LNCaP clone FGC (cell line): ENCODE measurements around the gene LMOD1.
A peak's percentile ranks its signal among the peaks of the same experiment; 100 is the strongest.

ENCODE experiments used
- DNase-seq: peaks from one replicate; pipeline ENCODE4 v3.0.0-alpha.2; 2011; ENCODE audit warnings: low read depth
- H3K4me3 ChIP-seq: 2 replicates; pipeline ENCODE4 v1.5.1; 2011; ENCODE audit warnings: mild to moderate bottlenecking, low read depth, low read length, control low read depth
- CTCF ChIP-seq: IDR thresholded peaks from 2 replicates; pipeline ENCODE4 v1.5.1; 2012; ENCODE audit warnings: mild to moderate bottlenecking; ENCODE audit not compliant: control insufficient read depth, insufficient read depth; ENCODE audit errors: extremely low read depth

The LMOD1 gene

GRCh38 chr1:201889090-201889968, 57.0 kb downstream of the LMOD1 start:
- peak overlapping the region; percentile 65 for H3K4me3 ChIP-seq
- no peak for DNase-seq
- TF ChIP-seq CTCF = no peak

GRCh38 chr1:201888282-201889089, 57.9 kb downstream of the LMOD1 start, which contains the start of gene SHISA4:
SHISA4 (plus strand) TSS chr1:201888898; CDS start chr1:201888995, 97 bp downstream.
- H3K4me3 ChIP-seq = peak within 1 kb of the TSS; percentile 65
- TF ChIP-seq CTCF = no peak
- peak; percentile 59 for DNase-seq

- TF ChIP-seq CTCF = no peak
- no peak for DNase-seq
- H3K4me3 ChIP-seq = no peak overlapping the region
Observed at GRCh38 chr1:201887116-201887866, 59.1 kb downstream of the LMOD1 start.

GRCh38 chr1:201886103-201886885, 60.1 kb downstream of the LMOD1 start:
- no peak for DNase-seq
- no peak for TF ChIP-seq CTCF
- no peak overlapping the region for H3K4me3 ChIP-seq

GRCh38 chr1:201885531-201886075, 60.7 kb downstream of the LMOD1 start:
- DNase-seq = no peak
- no peak overlapping the region for H3K4me3 ChIP-seq
- no peak for TF ChIP-seq CTCF

- TF ChIP-seq CTCF = no peak
- DNase-seq = no peak
- H3K4me3 ChIP-seq = no peak overlapping the region
Observed at GRCh38 chr1:201884425-201884824, 61.9 kb downstream of the LMOD1 start.
